IMR-90 (cell line): ENCODE results near the gene PCNX2. TPM values are rescaled to one million over a fixed set of nuclear protein-coding genes. Genes with fewer than 3 reads are reported as not detected.

Source experiments
- ATAC-seq: fragments of 200-7000 bp; cut with Tn5 transposase; 2 replicates; pipeline ENCODE4 v1.9.1; 2020; ENCODE audit warnings: low read depth, mild to moderate bottlenecking, moderate library complexity
- BruUV-seq: library from RNA; stranded (reverse); fragments of 400-500 nt; replicated peaks from 2 replicates; lab custom pipeline; 2021; lab: Mats Ljungman, UMichigan
- CTCF ChIA-PET: fragments of 300-600 bp; formaldehyde crosslinking; extraction: SDS; loops from one replicate; lab custom pipeline; 2021; ENCODE audit warnings: antibody characterized with exemption; lab: Yijun Ruan, JAX
- POLR2A ChIA-PET: fragments of 300-600 bp; sonication (Branson Sonifier 250); formaldehyde crosslinking; loops from one replicate; lab custom pipeline; 2022; ENCODE audit warnings: antibody characterized with exemption; ENCODE audit not compliant: unreplicated experiment; lab: Charles Lee
- DNase-seq: peaks from one replicate; pipeline ENCODE4 v3.0.0; 2013
- H2AFZ ChIP-seq: replicated peaks from 2 replicates; pipeline ENCODE3; 2013; ENCODE audit warnings: low read length, mild to moderate bottlenecking; ENCODE audit not compliant: poor library complexity
- H2AK5ac ChIP-seq: 2 replicates; pipeline ENCODE4 v1.6.1; 2013; ENCODE audit warnings: low read depth, low read length, inconsistent platforms
- H2AK9ac ChIP-seq: replicated peaks from 2 replicates; pipeline ENCODE3; 2013; ENCODE audit warnings: mild to moderate bottlenecking, low read depth, low read length, moderate library complexity; ENCODE audit not compliant: poor library complexity
- H2BK120ac ChIP-seq: 2 replicates; pipeline ENCODE4 v1.6.1; 2013; ENCODE audit warnings: low read depth, low read length, inconsistent platforms
- H2BK15ac ChIP-seq: 3 replicates; pipeline ENCODE4 v1.6.1; 2013; ENCODE audit warnings: low read depth, low read length, inconsistent platforms
- H2BK20ac ChIP-seq: 2 replicates; pipeline ENCODE4 v1.6.1; 2013; ENCODE audit warnings: low read depth, mild to moderate bottlenecking, inconsistent platforms, low read length, moderate library complexity
- H2BK5ac ChIP-seq: 2 replicates; pipeline ENCODE4 v1.6.1; 2013; ENCODE audit warnings: mild to moderate bottlenecking, low read depth, low read length, inconsistent platforms; ENCODE audit not compliant: poor library complexity, severe bottlenecking
- H3K14ac ChIP-seq: replicated peaks from 2 replicates; pipeline ENCODE4 v1.6.1; 2013; ENCODE audit warnings: low read depth, low read length, inconsistent platforms
- H3K18ac ChIP-seq: 2 replicates; pipeline ENCODE4 v1.6.1; 2013; ENCODE audit warnings: low read depth, low read length, control low read depth
- H3K23ac ChIP-seq: 2 replicates; pipeline ENCODE4 v1.6.1; 2013; ENCODE audit warnings: low read depth, low read length, inconsistent platforms
- H3K27ac ChIP-seq: 2 replicates; pipeline ENCODE4 v1.5.1; 2013; ENCODE audit warnings: mild to moderate bottlenecking, control low read depth, low read length; ENCODE audit not compliant: insufficient read depth
- H3K27me3 ChIP-seq: 2 replicates; pipeline ENCODE4 v1.6.1; 2013; ENCODE audit warnings: low read length; ENCODE audit not compliant: control insufficient read depth, insufficient read depth
- H3K36me3 ChIP-seq: 2 replicates; pipeline ENCODE4 v1.6.1; 2013; ENCODE audit warnings: low read length, mixed read lengths; ENCODE audit not compliant: control insufficient read depth, insufficient read depth
- H3K4ac ChIP-seq: 2 replicates; pipeline ENCODE4 v1.6.1; 2013; ENCODE audit warnings: low read depth, low read length, inconsistent platforms
- H3K4me1 ChIP-seq: 2 replicates; pipeline ENCODE4 v1.6.1; 2013; ENCODE audit warnings: low read length, mixed read lengths; ENCODE audit not compliant: control insufficient read depth, insufficient read depth
- H3K4me2 ChIP-seq: 2 replicates; pipeline ENCODE4 v1.6.1; 2013; ENCODE audit warnings: low read depth, mild to moderate bottlenecking, control low read depth, low read length, moderate library complexity
- H3K4me3 ChIP-seq: 2 replicates; pipeline ENCODE4 v1.5.1; 2013; ENCODE audit warnings: low read depth, mild to moderate bottlenecking, control low read depth, low read length, moderate library complexity; ENCODE audit not compliant: insufficient read depth
- H3K56ac ChIP-seq: 2 replicates; pipeline ENCODE4 v1.6.1; 2013; ENCODE audit warnings: low read length, inconsistent platforms; ENCODE audit not compliant: insufficient read depth; ENCODE audit errors: extremely low read depth
- H3K79me1 ChIP-seq, 2 experiments: 2 replicates each; pipeline ENCODE4 v1.6.1; 2013; ENCODE audit warnings: low read length in 2 of 2, inconsistent platforms in 1 of 2, low read depth in 1 of 2
- H3K9ac ChIP-seq: 2 replicates; pipeline ENCODE4 v1.6.1; 2013; ENCODE audit warnings: low read depth, low read length, control low read depth
- H3K9me1 ChIP-seq: 2 replicates; pipeline ENCODE4 v1.6.1; 2013; ENCODE audit warnings: low read length, inconsistent platforms; ENCODE audit not compliant: insufficient read depth
- H3K9me3 ChIP-seq: 2 replicates; pipeline ENCODE4 v1.6.1; 2013; ENCODE audit warnings: low read length; ENCODE audit not compliant: control insufficient read depth, insufficient read depth
- H4K20me1 ChIP-seq: 2 replicates; pipeline ENCODE4 v1.6.1; 2013; ENCODE audit warnings: low read length, inconsistent platforms; ENCODE audit not compliant: insufficient read depth
- H4K5ac ChIP-seq: 2 replicates; pipeline ENCODE4 v1.6.1; 2013; ENCODE audit warnings: mild to moderate bottlenecking, low read depth, low read length, control low read depth
- H4K8ac ChIP-seq, 2 experiments: 2 replicates each; pipeline ENCODE4 v1.6.1; 2013; ENCODE audit warnings: low read depth in 2 of 2, low read length in 2 of 2, control low read depth in 1 of 2, inconsistent platforms in 1 of 2
- H4K91ac ChIP-seq: 2 replicates; pipeline ENCODE4 v1.6.1; 2013; ENCODE audit warnings: low read depth, low read length, inconsistent platforms; ENCODE audit not compliant: insufficient read depth
- BHLHE40 ChIP-seq: fragments of 150-350 bp; IDR thresholded peaks from 2 replicates; pipeline ENCODE4 v1.6.1; 2016; ENCODE audit warnings: mild to moderate bottlenecking, low read depth, low read length
- CEBPB ChIP-seq: IDR thresholded peaks from 2 replicates; pipeline ENCODE4 v1.6.1; 2012; ENCODE audit warnings: low read depth, low read length, improper control_type of control experiment
- CHD1 ChIP-seq: IDR thresholded peaks from 2 replicates; pipeline ENCODE4 v1.6.1; 2012; ENCODE audit warnings: low read depth, low read length, improper control_type of control experiment
- ELK1 ChIP-seq: fragments of 150-350 bp; IDR thresholded peaks from 2 replicates; pipeline ENCODE4 v1.6.1; 2016; ENCODE audit warnings: low read depth, mild to moderate bottlenecking, low read length, moderate library complexity, borderline replicate concordance
- FOS ChIP-seq: fragments of 150-350 bp; IDR thresholded peaks from 2 replicates; pipeline ENCODE4 v1.6.1; 2016; ENCODE audit warnings: low read depth, low read length
- MAFK ChIP-seq: IDR thresholded peaks from 2 replicates; pipeline ENCODE4 v1.6.1; 2012; ENCODE audit warnings: low read depth, low read length, improper control_type of control experiment
- MXI1 ChIP-seq: IDR thresholded peaks from 2 replicates; pipeline ENCODE4 v1.6.1; 2012; ENCODE audit warnings: low read depth, mild to moderate bottlenecking, low read length, moderate library complexity, borderline replicate concordance
- NFE2L2 ChIP-seq: fragments of 150-350 bp; IDR thresholded peaks from 2 replicates; pipeline ENCODE4 v1.6.1; 2016; ENCODE audit warnings: low read depth, mild to moderate bottlenecking, low read length
- RAD21 ChIP-seq: IDR thresholded peaks from 2 replicates; pipeline ENCODE4 v1.6.1; 2012; ENCODE audit warnings: low read length, improper control_type of control experiment
- RFX5 ChIP-seq: IDR thresholded peaks from 2 replicates; pipeline ENCODE4 v1.8.0; 2012; ENCODE audit warnings: low read depth, mild to moderate bottlenecking, low read length, moderate library complexity
- WGBS, 2 experiments: methylation state at CpG; one replicate each; pipeline versions ENCODE4 v1.1.5 to v1.1.7; 2013; ENCODE audit warnings: missing lambda C conversion rate in 2 of 2; ENCODE audit not compliant: insufficient read length in 1 of 2; ENCODE audit errors: extremely low coverage in 2 of 2; 5-methylcytosine and 5-hydroxymethylcytosine counted together
- dilution Hi-C: fragments of 300-500 bp; cut with HindIII; formaldehyde crosslinking; loops from one replicate; pipeline ENCODE4 v1.14.3; 2018; ENCODE audit warnings: low sequenced_read_pairs; ENCODE audit not compliant: unreplicated experiment
- in situ Hi-C: fragments of 300-500 bp; cut with MboI; formaldehyde crosslinking; loops from 3 replicates; pipeline ENCODE4 v1.14.3; 2019; ENCODE audit warnings: low sequenced_read_pairs, inconsistent platforms, mixed read lengths
- intact Hi-C: fragments of 100-400 bp; cut with micrococcal nuclease; formaldehyde crosslinking; loops from 2 replicates; pipeline ENCODE4 v1.10.0; 2022
- polyA plus RNA-seq, 3 experiments: library from polyadenylated mRNA; depleted of rRNA; stranded (reverse); fragments of >200 nt; gene quantifications; 2 replicates each; pipeline ENCODE4 v1.2.3, GENCODE V29; 2012; ENCODE audit warnings: low replicate concordance in 1 of 3
- total RNA-seq: library from RNA; depleted of rRNA; stranded (reverse); fragments of >200 nt; gene quantifications from 2 replicates; pipeline ENCODE4 v1.2.3, GENCODE V29; 2012

The PCNX2 gene
- total and polyA plus RNA-seq, 2 of the 4 experiments (the other 2 are of a cell fraction), result 15.9 to 22.6 TPM

- Histone ChIP-seq H4K91ac (no peak overlapping the region), H3K4me1 (no peaks in the 10 kb centered on the region), H4K20me1 (no peaks in the 10 kb centered on the region), H3K36me3 (no peaks in the 10 kb centered on the region), H3K79me1 (no peaks in the 10 kb centered on the region), H3K18ac (no peak overlapping the region), H2BK15ac (no peak overlapping the region), H3K27me3 (peaks cover 5% of the 10 kb centered on the region), H3K23ac (no peak overlapping the region), H4K5ac (no peak overlapping the region), H3K56ac (no peak overlapping the region), H2BK20ac (no peak overlapping the region), H3K14ac (no peak overlapping the region), H4K8ac (no peak overlapping the region), H3K27ac (no peak overlapping the region), H3K9me1 (no peaks in the 10 kb centered on the region), H2AFZ (no peak overlapping the region), H2BK120ac (no peak overlapping the region), H3K9me3 (no peaks in the 10 kb centered on the region), H3K4ac (no peak overlapping the region), H3K4me2 (no peak overlapping the region), H3K4me3 (no peak overlapping the region), H2BK5ac (no peak overlapping the region), H3K9ac (no peak overlapping the region), H2AK5ac (no peak overlapping the region), H2AK9ac (no peak overlapping the region)
- TF ChIP-seq MAFK (no peak), CEBPB (no peak), CHD1 (no peak), BHLHE40 (no peak), NFE2L2 (no peak), RAD21 (no peak), ELK1 (no peak), MXI1 (no peak), FOS (no peak), RFX5 (no peak)
- ChIA-PET POLR2A (no interaction called here), CTCF (no interaction called here)
- ATAC-seq, result no peak
- DNase-seq, result no peak
- WGBS, 2 experiments, result no CpG with 5 or more reads among the region's 4 CpGs
- BruUV-seq, result no TSS peak
- in situ Hi-C loops (no loop called here), intact Hi-C loops (no loop called here), dilution Hi-C loops (no loop called here)
These were observed 45.5 kb upstream of the PCNX2 start for GRCh38 chr1:233340966-233341516.
